Cardiac muscle cell (in vitro differentiated cells and primary cell): Measurements from ENCODE around the gene WARS2. TPM values are rescaled to one million over a fixed set of nuclear protein-coding genes. Genes with fewer than 3 reads are reported as not detected.
"Not testable (repeated sequence)": the region's sequence is repeated elsewhere in the genome, so short reads cannot be mapped to it uniquely, and the experiment has no call there.

Experiments used
- DNase-seq, 2 donors: peaks; one replicate each; pipeline versions ENCODE4 v3.0.0 to v3.0.0-alpha.2; 2010 to 2017; ENCODE audit warnings: low read depth in 1 of 2, low spot score in 1 of 2
- H3K27ac ChIP-seq: fragments of 200-600 bp; sonication (generic); 2 replicates; pipeline ENCODE4 v1.5.1; 2016
- H3K27me3 ChIP-seq: fragments of 200-600 bp; sonication (generic); 2 replicates; pipeline ENCODE4 v1.6.0; 2016; ENCODE audit warnings: control low read depth
- H3K36me3 ChIP-seq: fragments of 200-600 bp; sonication (generic); 2 replicates; pipeline ENCODE4 v1.5.1; 2016; ENCODE audit warnings: control low read depth
- H3K4me1 ChIP-seq: fragments of 200-600 bp; sonication (generic); 2 replicates; pipeline ENCODE4 v1.8.1; 2017; ENCODE audit warnings: low read depth, mild to moderate bottlenecking, mixed run types
- H3K4me3 ChIP-seq: fragments of 200-600 bp; sonication (generic); 2 replicates; pipeline ENCODE4 v1.5.1; 2016; ENCODE audit warnings: mild to moderate bottlenecking
- H3K9me3 ChIP-seq: fragments of 200-600 bp; sonication (generic); 2 replicates; pipeline ENCODE4 v1.5.1; 2017; ENCODE audit warnings: low read depth, mild to moderate bottlenecking, control low read depth
- CTCF ChIP-seq: IDR thresholded peaks from 2 replicates; pipeline ENCODE4 v1.5.1; 2012; ENCODE audit warnings: low read depth, mild to moderate bottlenecking, low read length
- polyA plus RNA-seq: library from polyadenylated mRNA; unstranded; fragments of >200 nt; fragmentation: Nextera tagmentation; extraction: Ambion mirVana; gene quantifications from 2 replicates; pipeline ENCODE4 v1.2.1, GENCODE V29; 2016
- total RNA-seq: library from RNA; depleted of rRNA; stranded (reverse); fragments of >200 nt; gene quantifications from 2 replicates; pipeline ENCODE4 v1.2.3, GENCODE V29; 2016

WARS2 gene
- total and polyA plus RNA-seq, 2 experiments from 2014 or later, result 10.9 to 13.1 TPM

GRCh38 chr1:119181218-119181617, 40.8 kb upstream of the WARS2 start:
- Histone ChIP-seq H3K9me3 (no peaks in the 10 kb centered on the region), H3K4me1 (no peaks in the 10 kb centered on the region), H3K27me3 (no peaks in the 10 kb centered on the region), H3K36me3 (no peaks in the 10 kb centered on the region), H3K27ac (no peak overlapping the region), H3K4me3 (no peak overlapping the region)
- TF ChIP-seq CTCF, result no peak
- no peak for DNase-seq

- Histone ChIP-seq H3K36me3 (no peaks in the 10 kb centered on the region), H3K27ac (no peak overlapping the region), H3K4me3 (no peak overlapping the region), H3K9me3 (no peaks in the 10 kb centered on the region), H3K4me1 (no peaks in the 10 kb centered on the region), H3K27me3 (no peaks in the 10 kb centered on the region)
- no peak for DNase-seq
- TF ChIP-seq CTCF, result no peak
These were observed 38.6 kb upstream of the WARS2 start for GRCh38 chr1:119179051-119179450.

- not testable (repeated sequence) for H3K27ac ChIP-seq, H3K9me3 ChIP-seq, DNase-seq, H3K4me3 ChIP-seq, H3K27me3 ChIP-seq, H3K36me3 ChIP-seq, H3K4me1 ChIP-seq
These were observed 32.5 kb upstream of the WARS2 start for GRCh38 chr1:119172927-119173326.

GRCh38 chr1:119171381-119172010, 31.0 kb upstream of the WARS2 start:
- not testable (repeated sequence) for H3K4me1 ChIP-seq, H3K27ac ChIP-seq, H3K27me3 ChIP-seq, DNase-seq, H3K36me3 ChIP-seq, H3K9me3 ChIP-seq, H3K4me3 ChIP-seq

- TF ChIP-seq CTCF, result no peak
- no peak overlapping the region for H3K4me3 ChIP-seq
These were observed 22.9 kb upstream of the WARS2 start for GRCh38 chr1:119163396-119163795.

GRCh38 chr1:119160866-119161265, 20.4 kb upstream of the WARS2 start:
- Histone ChIP-seq H3K36me3 (peaks cover 10% of the 10 kb centered on the region), H3K4me3 (no peak overlapping the region), H3K27ac (no peak overlapping the region), H3K27me3 (no peaks in the 10 kb centered on the region), H3K4me1 (no peaks in the 10 kb centered on the region), H3K9me3 (no peaks in the 10 kb centered on the region)
- TF ChIP-seq CTCF, result no peak
- DNase-seq, result peak in 1 of 2 donors; percentile 84

More at GRCh38 chr1:119163396-119163795, 22.9 kb upstream of the WARS2 start:
- no peak for DNase-seq
- H3K27ac ChIP-seq, result no peak overlapping the region
- no peaks in the 10 kb centered on the region for H3K4me1 ChIP-seq
- no peaks in the 10 kb centered on the region for H3K9me3 ChIP-seq
- peaks cover 4% of the 10 kb centered on the region for H3K36me3 ChIP-seq
- H3K27me3 ChIP-seq, result no peaks in the 10 kb centered on the region
